Measurements from ENCODE around the gene AFF1.

AFF1 gene

GRCh38 chr4:86892636-86892960, 42.2 kb upstream of the AFF1 start:
- Histone ChIP-seq H3K27ac (ENCODE audit: low read length) (no peak overlapping the region), H3K9me2 (replicated peaks; ENCODE audit: insufficient read depth, low read length) (no peaks in the 10 kb centered on the region), H3K27me3 (replicated peaks; ENCODE audit: insufficient read depth, low read length) (no peaks in the 10 kb centered on the region), H3K9me3 (replicated peaks; ENCODE audit: insufficient read depth, low read length) (no peaks in the 10 kb centered on the region), H3K9ac (ENCODE audit: low read length) (peak overlapping the region; percentile 53; the same call in 1 of the 2 replicates), H3K4me3 (ENCODE audit: low read length) (peak overlapping the region; percentile 68), H3F3A (ENCODE audit: insufficient read depth, low read length) (no peaks in the 10 kb centered on the region), H3K4me2 (ENCODE audit: low read depth, low read length) (peak overlapping the region; percentile 70), H4K20me1 (ENCODE audit: insufficient read depth, low read length) (no peaks in the 10 kb centered on the region), H2AFZ (ENCODE audit: low read length) (peak overlapping the region; percentile 73), H3K4me1 (ENCODE audit: low read length) (no peaks in the 10 kb centered on the region), H3K79me2 (ENCODE audit: low read length) (no peaks in the 10 kb centered on the region), H3K36me3 (replicated peaks; ENCODE audit: insufficient read depth, low read length) (no peaks in the 10 kb centered on the region)
- no peak for DNase-seq
- TF ChIP-seq EZH2 (optimal IDR thresholded peaks at IDR 0.05; ENCODE audit: low read depth, low read length) (no peak), EZH2phosphoT487 (IDR thresholded peaks at IDR 0.05; ENCODE audit: low read length) (no peak), CTCF (IDR thresholded peaks at IDR 0.05; ENCODE audit: low read length) (no peak)

GRCh38 chr4:86893136-86893535, 41.7 kb upstream of the AFF1 start:
- no peaks in the 10 kb centered on the region for H3K79me2 ChIP-seq (ENCODE audit: low read length)
- H3K9ac ChIP-seq (ENCODE audit: low read length), result no peak overlapping the region
- DNase-seq, result no peak
- no peak overlapping the region for H3K27ac ChIP-seq (ENCODE audit: low read length)
- no peak overlapping the region for H3K4me2 ChIP-seq (ENCODE audit: low read depth, low read length)
- no peaks in the 10 kb centered on the region for H3K36me3 ChIP-seq (replicated peaks; ENCODE audit: insufficient read depth, low read length)
- no peaks in the 10 kb centered on the region for H4K20me1 ChIP-seq (ENCODE audit: insufficient read depth, low read length)
- H3F3A ChIP-seq (ENCODE audit: insufficient read depth, low read length), result no peaks in the 10 kb centered on the region
- no peaks in the 10 kb centered on the region for H3K27me3 ChIP-seq (replicated peaks; ENCODE audit: insufficient read depth, low read length)
- H3K9me3 ChIP-seq (replicated peaks; ENCODE audit: insufficient read depth, low read length), result no peaks in the 10 kb centered on the region
- H3K4me1 ChIP-seq (ENCODE audit: low read length), result no peaks in the 10 kb centered on the region
- TF ChIP-seq CTCF (IDR thresholded peaks at IDR 0.05; ENCODE audit: low read length) (no peak), EZH2phosphoT487 (IDR thresholded peaks at IDR 0.05; ENCODE audit: low read length) (no peak), EZH2 (optimal IDR thresholded peaks at IDR 0.05; ENCODE audit: low read depth, low read length) (no peak)
- H3K4me3 ChIP-seq (ENCODE audit: low read length), result no peak overlapping the region
- H3K9me2 ChIP-seq (replicated peaks; ENCODE audit: insufficient read depth, low read length), result no peaks in the 10 kb centered on the region
- no peak overlapping the region for H2AFZ ChIP-seq (ENCODE audit: low read length)

- no peak for DNase-seq
- Histone ChIP-seq H3K4me3 (ENCODE audit: low read length) (no peak overlapping the region), H3K9me2 (replicated peaks; ENCODE audit: insufficient read depth, low read length) (no peaks in the 10 kb centered on the region), H3K27me3 (replicated peaks; ENCODE audit: insufficient read depth, low read length) (no peaks in the 10 kb centered on the region), H3K4me2 (ENCODE audit: low read depth, low read length) (no peak overlapping the region), H4K20me1 (ENCODE audit: insufficient read depth, low read length) (no peaks in the 10 kb centered on the region), H3F3A (ENCODE audit: insufficient read depth, low read length) (no peaks in the 10 kb centered on the region), H3K27ac (ENCODE audit: low read length) (no peak overlapping the region), H3K9me3 (replicated peaks; ENCODE audit: insufficient read depth, low read length) (no peaks in the 10 kb centered on the region), H3K4me1 (ENCODE audit: low read length) (no peaks in the 10 kb centered on the region), H2AFZ (ENCODE audit: low read length) (no peak overlapping the region), H3K79me2 (ENCODE audit: low read length) (no peaks in the 10 kb centered on the region), H3K9ac (ENCODE audit: low read length) (no peak overlapping the region), H3K36me3 (replicated peaks; ENCODE audit: insufficient read depth, low read length) (no peaks in the 10 kb centered on the region)
- TF ChIP-seq EZH2phosphoT487 (IDR thresholded peaks at IDR 0.05; ENCODE audit: low read length), result no peak
- no peak for TF ChIP-seq EZH2 (optimal IDR thresholded peaks at IDR 0.05; ENCODE audit: low read depth, low read length)
- TF ChIP-seq CTCF (IDR thresholded peaks at IDR 0.05; ENCODE audit: low read length), result no peak
Measured at GRCh38 chr4:86894455-86894854, 40.4 kb upstream of the AFF1 start.
